ENCODE results near the gene C2orf74. TPM values are rescaled to one million over a fixed set of nuclear protein-coding genes. Genes with fewer than 3 reads are reported as not detected.

C2orf74 gene
- total RNA-seq, 1 donor from 2014 or later = 15.1 TPM

DNA sequence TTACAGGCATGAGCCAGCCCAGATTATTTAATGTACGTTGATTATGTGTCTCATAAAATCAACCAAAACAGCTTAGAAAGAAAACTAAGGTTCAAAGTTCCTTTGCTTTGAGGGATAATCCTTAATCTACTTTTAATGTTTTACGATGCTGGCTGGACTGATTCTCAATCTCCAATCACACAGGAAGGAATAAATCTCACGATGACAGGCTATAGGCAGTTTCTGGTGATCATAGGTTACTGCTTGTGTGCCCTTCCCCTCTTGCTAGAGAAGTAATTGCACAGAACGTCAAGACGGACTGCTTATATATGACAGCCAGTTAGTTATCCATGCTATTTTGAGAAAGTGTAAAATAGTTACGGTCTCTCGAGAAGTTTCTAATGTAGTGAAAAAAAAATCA lies 43.1 kb downstream of the C2orf74 start:
- Histone ChIP-seq H3K9me3 (no peaks in the 10 kb centered on the region), H3K4me3 (no peak overlapping the region), H3K4me1 (no peaks in the 10 kb centered on the region), H3K27ac (no peak overlapping the region), H3K27me3 (no peaks in the 10 kb centered on the region), H3K36me3 (peaks cover 85% of the 10 kb centered on the region)
- ATAC-seq (no peak), DNase-seq (no peak)
- TF ChIP-seq, protein P1, sequence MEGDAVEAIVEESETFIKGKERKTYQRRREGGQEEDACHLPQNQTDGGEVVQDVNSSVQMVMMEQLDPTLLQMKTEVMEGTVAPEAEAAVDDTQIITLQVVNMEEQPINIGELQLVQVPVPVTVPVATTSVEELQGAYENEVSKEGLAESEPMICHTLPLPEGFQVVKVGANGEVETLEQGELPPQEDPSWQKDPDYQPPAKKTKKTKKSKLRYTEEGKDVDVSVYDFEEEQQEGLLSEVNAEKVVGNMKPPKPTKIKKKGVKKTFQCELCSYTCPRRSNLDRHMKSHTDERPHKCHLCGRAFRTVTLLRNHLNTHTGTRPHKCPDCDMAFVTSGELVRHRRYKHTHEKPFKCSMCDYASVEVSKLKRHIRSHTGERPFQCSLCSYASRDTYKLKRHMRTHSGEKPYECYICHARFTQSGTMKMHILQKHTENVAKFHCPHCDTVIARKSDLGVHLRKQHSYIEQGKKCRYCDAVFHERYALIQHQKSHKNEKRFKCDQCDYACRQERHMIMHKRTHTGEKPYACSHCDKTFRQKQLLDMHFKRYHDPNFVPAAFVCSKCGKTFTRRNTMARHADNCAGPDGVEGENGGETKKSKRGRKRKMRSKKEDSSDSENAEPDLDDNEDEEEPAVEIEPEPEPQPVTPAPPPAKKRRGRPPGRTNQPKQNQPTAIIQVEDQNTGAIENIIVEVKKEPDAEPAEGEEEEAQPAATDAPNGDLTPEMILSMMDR (IDR thresholded peaks at IDR 0.05) = no peak
- intact Hi-C loops (cut with DNase I) = no loop called here

DNA sequence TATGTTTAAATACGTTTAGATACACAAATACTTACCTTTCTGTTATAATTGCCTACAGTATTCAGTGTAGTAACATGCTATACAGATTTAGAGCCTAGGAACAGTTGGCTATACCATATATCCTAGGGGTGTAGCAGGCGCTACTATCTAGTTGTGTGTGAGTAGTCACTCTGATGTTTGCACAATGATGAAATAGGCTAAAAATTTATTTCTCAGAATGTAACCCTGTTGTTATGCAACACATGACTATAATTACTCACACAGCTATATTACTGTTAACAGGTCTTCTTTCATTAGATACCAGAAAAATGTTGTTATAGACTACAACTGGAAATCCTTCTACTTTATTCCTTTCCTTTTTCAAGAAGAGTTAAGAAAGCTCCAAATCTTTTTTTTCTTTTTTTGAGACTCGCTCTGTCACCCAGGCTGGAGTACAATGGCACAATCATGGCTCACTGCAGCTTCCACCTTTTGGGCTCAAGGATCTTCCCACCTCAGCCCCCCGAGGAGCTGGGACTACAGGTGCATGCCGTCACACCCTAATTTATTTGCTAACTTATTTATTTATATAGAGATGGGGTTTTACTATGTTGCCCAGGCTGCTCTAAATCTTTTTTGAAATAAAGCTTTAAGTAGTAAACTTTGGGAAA lies 48.5 kb downstream of the C2orf74 start:
- Histone ChIP-seq H3K9me3 (no peaks in the 10 kb centered on the region), H3K4me1 (no peaks in the 10 kb centered on the region), H3K36me3 (peaks cover 63% of the 10 kb centered on the region), H3K4me3 (no peak overlapping the region), H3K27ac (no peak overlapping the region), H3K27me3 (no peaks in the 10 kb centered on the region)
- TF ChIP-seq, protein P1 (IDR thresholded peaks at IDR 0.05) = no peak
- peak; percentile 77 for ATAC-seq
- no peak for DNase-seq
- intact Hi-C loops (cut with DNase I) = no loop called here

DNA sequence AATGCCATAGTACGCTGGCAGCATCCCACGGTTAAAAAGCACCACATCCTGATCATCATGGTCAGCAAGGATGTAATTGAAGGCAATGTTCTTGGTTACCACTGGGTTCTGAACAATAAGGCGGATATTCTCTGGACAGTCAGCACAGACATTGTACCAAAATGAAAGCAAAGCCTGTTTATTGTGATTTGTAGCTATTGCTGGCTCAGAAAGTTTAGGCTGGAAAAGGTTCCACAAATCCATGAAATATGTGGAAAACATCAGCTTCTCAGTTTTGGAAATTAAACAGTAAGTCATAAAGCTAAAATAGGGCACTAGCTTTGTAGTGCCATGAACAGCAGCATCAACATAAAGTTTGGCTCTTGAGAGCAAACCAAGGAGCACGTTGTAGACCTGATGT lies 52.2 kb downstream of the C2orf74 start:
- Histone ChIP-seq H3K4me1 (no peaks in the 10 kb centered on the region), H3K27me3 (no peaks in the 10 kb centered on the region), H3K36me3 (peaks cover 56% of the 10 kb centered on the region), H3K9me3 (no peaks in the 10 kb centered on the region), H3K27ac (no peak overlapping the region), H3K4me3 (no peak overlapping the region)
- no peak for DNase-seq
- TF ChIP-seq, protein P1 (IDR thresholded peaks at IDR 0.05) = no peak
- ATAC-seq = no peak
- intact Hi-C loops (cut with DNase I) = no loop called here

Other genes starting within 250 kb of the C2orf74 start
- 26.9 TPM for gene PEX13, start 144.5 kb upstream of the C2orf74 start, total RNA-seq
- 8.9 TPM for gene PUS10, start 143.9 kb upstream of the C2orf74 start, total RNA-seq
- 11.1 TPM for gene SANBR, start 96.3 kb upstream of the C2orf74 start, total RNA-seq

All from upper lobe of right lung (tissue), 1 donor.